Stimulated activated CD8-positive, alpha-beta memory T cell treated with anti-CD3 and anti-CD28 coated beads, Interleukin-7, amount 100 ng/mL, for 1 hour (primary cell): ENCODE data around the gene FHIT.

Source experiments
- DNase-seq, 2 donors: peaks; one replicate each; pipeline ENCODE4 v3.0.0-alpha.2; 2020; ENCODE audit warnings: low read depth in 2 of 2

The FHIT gene

DNA sequence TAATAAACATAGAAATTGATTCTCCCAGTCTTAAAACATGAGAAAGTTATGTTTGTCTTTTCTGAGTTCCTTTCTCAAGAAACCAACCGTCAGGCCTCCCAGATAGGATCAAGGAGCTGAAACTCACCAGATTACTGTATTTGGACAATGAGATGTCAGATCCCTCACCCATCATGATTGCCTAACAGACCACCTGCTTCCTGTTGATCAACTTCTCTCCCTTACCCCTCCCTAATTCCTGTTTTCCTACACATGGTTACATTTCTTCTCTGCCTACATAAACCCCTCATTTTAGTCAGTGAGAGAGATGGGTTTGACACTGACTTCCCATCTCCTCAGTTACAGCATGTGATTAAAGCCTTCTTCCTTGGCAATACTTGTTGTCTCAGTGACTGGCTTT, 917.5 kb downstream of the FHIT start:
- DNase-seq = no peak

DNA sequence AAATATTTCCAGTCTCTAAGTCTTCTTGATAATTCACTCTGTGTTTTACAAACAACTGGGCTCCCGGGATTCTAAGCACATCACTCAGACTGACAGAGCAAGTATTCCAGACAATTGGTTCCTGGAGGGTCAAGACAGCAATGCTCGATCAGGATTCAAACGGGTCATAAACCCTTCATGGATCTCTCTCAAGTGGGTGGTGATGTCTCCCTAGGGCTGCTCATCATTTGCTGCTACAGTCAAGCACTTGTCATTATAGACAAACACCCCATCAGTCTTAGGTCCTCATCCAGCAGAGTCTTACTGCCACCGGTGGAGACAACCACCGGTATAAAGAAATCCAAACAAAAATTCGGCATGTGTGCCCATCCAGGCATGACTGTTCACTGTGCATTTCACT, 921.1 kb downstream of the FHIT start:
- DNase-seq = no peak

DNA sequence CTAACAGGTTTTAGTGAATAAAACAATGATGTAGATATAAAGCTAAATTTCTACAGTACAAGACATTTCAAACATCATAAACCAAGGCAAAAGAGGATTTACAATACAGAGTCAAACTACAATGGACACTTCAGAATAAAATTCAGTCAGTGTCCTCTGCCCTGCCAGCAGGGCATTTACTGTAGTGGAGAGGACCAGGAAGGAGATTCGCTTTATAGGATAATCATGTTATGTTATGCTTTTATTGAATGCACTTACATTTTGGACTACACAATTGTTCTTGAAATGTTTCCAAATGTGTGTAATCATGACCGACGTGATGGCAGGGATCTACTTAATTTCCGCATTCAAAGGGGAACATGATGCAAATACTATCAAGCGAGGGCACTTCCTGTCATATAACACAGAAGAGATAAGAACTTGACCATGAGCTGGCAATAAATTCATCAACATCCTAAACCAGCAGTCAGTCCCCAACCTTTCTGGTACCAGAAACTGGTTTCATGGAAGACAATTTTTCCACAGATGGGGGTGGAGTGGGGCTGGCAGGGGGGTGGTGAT, 925.6 kb downstream of the FHIT start:
- DNase-seq = no peak

DNA sequence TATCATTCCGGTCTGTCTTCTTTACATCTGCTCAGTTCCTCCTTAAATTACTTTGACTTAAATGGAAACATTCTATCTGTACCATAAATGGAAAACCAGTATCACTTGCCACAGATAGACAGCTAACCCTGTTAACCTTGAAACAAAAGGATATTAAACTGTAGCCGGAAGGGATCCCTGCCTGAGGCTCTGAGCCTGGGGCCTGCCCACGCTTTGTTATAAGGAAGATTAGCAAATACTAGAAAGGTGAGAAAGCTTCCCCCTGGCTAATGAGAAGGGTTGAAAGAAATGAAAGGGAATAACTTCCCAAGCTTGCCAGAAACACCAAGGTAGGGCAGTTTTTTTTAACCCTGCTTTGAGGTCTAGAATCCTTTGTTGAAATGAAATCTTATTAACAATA, 927.6 kb downstream of the FHIT start:
- no peak for DNase-seq

DNA sequence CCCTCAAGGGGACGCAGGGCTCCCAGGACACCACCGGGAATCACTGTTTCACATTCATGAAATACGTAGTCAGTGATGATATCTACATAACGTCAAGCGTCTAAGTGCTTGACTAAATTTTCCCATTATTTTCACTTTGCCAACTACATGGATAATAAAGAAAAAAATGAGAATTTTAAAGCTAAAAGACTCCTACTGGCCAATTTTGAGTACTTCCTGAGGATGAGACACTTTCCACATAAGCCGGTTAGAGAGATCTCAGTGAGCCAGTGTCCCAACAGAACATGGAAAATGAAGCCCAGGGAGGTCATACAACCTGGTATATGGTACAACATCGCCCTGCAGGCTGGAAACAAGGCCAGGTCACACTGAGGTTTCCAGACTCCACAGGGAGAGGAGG, 928.1 kb downstream of the FHIT start:
- DNase-seq = no peak

DNA sequence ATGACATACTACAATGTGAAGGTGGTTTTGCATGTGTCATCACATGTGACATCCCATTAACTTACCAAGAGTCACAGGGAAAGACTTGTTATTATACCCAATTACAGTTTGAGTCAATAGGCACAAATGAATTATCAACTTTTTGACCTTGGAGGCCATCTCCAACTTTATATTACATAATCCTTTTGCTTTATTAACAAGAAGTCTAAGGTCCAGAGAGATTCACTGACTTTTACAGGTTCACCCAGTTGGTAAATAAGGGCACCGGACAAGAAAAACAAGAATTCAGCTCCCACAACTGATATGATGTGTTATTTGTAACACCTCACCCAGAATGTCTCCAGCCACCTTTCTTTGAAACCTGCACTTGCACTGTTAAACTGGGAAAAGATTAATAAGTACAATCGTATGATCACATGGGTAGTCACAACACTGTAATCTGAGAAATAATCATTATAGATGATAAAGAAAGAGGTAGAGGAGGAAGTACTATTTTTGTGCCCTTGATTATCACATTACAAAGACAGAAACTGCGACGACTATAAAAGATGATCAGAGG, 928.9 kb downstream of the FHIT start:
- DNase-seq = no peak

DNA sequence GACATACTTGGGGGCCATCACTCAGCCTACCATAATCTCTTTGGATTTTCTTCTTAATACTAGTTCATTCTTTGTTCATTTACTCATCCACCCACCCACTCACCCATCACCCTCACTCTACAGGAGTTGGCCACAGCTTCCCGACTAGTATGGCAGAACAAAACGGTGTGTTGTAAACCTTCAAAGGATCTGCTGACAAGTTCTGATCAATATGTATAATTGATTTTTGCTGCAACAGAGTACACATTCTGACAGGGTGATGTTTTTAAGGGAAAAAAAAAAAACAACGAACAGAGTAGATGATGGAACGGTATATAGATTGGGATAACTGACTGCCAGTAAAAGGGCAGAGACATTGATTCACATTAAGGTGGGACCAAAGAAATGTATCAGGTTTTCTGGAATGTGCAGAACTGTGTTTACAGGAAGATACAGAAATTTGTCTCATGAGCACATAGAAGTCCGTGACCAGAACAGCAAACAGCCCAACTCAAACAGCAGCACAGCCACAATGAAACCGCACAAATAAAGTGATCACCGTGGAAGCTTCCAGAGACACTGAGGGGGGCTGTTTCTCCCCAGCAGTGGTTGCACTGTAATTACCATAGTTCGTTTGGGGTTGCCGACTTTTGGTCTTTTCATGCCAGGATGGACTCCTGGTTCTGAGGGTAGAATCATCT, 931.9 kb downstream of the FHIT start:
- no peak for DNase-seq

DNA sequence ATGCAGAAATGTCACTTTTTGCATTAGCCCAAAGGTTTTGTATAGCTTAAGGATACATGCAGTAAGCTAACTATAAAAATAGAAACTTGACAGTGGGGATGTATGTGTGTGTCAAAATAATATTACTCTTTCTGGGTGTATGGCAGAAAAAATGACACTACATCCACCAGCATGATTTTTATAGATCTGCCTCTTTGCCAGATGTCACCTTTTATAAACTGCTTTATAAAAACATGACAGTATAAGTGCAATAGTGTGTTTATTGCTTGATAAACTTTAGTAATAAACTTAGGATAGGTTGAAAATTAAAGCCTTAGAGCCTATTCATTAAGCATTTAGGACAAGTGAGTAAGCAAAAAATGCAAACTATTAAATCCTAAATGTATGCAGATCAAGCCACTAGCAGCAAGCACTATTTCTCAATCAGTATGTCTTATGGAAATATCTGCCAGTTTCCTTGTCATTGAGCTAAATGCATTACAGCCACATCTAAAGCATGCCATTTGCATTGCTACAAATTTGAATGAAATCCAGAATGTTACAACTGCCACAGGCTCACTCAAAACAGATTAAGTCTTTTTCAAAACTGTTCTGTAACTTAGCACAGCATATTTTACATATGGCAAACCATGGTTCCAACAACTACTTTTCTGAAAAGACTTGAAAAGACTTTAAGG, 935.0 kb downstream of the FHIT start:
- DNase-seq = no peak

DNA sequence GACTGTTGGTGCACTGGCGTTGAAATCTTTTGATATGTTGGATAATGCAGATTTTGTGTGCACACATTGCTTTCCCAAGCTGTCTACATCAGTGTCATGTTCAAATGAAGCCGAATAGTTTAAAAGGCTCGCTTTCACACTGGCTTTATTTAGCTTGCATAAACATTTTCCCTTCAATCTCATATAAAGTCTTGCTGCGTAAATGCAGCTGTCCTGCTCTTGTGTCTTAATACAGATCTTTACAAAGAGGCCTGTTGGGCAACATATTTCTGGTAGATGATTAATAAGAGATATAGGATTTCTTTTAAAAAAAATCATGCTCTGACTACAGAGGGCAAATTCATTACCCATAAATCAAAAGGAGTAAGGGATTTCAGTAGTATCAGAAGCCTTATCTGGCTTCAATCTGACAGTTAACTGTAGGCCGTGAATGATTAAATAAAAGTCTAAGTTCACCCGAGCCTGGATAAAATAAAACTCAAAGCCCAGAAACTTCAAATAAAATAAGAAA, 937.2 kb downstream of the FHIT start:
- no peak for DNase-seq

DNA sequence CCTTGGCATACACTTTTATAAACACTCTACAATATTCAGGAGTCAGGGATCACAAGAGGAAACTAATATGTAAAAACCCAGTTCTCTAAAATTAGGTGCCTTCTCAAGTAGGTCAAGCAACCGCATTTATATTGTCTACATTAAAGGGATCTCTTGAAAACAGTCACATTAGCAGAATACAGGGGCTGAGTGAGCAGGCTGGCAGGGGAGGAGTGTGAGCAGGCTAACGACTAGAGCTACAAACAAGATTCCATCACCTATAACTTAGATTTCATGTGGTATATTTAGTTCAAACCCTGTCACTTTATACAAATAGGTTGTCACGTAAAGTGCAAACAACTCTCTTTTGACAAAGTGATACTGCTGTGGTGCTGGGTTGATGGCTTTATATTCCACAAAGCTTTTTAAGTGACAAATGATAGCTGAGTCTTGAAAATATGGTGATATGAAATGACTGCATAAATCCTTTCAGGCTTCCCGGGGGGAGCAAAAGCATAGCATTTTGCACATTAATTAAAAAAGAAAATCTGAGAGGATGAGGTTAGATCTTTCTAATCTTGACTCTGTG, 937.9 kb downstream of the FHIT start:
- no peak for DNase-seq

DNA sequence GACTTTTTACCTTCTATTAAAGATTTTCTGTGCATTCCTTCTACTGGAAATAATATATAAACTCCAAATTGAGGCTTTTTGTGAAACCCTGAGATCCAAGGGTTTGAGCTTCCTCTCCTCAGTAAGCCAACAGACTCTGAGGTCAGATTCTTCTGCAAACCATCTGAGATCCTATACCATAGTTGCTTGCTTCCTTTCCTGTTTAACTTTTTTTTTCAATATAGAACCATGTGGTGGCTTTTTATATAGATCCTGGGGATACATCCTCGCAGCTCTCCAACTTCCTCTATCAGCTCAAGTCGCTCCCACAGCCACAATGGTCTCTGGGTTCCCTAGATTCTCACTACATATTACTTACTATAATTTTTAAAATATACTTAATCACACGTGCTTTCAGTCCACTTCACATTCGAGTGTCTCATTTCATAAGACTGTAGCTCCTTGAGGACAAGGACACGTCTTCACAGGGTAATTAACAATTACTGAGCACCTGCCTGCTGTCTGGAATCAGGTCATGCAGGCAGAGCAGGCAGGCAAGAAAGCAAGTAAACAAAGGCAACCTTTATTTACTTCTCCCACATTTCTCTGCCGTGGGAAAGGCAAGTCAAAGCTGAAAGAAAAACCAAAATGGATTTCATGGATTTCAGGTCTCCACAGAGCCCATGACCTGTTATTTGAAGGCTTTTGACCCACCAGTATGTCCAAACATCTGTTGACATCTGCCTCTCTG, 941.5 kb downstream of the FHIT start:
- no peak for DNase-seq

DNA sequence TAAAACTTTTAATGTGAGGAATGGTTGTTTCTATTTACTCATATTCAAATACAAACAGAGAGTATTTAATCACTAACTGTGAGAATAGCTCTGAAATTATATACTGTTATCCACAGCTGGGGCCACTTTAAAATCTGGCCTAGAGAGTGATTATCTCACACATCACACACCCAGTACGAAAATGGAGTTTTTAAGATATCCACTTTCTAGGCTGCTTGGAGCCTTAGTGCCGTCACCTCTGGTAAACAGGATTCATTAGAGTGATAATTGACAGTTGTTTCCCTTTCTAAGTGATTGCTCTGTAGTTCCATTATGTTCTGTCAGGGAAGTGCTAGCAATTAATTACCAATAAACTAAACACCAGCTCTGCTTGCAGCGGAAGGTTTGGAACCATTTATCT, 942.4 kb downstream of the FHIT start:
- no peak for DNase-seq

DNA sequence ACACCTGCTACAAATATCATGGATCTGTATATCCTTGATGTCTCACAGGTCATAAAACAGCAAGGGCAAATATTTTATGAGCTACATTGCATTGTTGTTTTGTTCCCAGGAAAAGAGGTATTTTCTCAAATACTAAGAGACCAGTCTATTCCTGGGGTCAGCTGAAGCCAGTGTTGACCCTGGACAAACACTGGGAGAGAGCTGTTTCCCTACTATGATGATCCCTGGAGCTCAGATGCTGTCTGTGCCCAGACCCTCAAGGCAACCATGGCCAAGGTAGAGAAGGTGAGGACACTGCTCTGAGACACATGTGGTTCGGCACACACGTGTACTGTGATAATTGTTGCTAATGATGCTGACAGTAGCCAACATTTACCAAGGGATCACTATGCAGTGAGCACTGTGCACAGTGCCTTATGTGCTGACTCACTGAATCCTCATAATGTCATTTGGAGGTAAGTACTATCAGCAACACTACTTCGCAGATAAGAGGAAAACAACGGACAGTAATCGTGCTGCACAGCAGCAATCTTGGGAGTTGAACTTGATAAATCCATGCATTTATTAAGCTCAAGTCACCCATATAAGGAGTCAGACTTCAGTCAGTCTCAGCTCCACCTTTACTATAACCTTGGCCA, 943.6 kb downstream of the FHIT start:
- no peak for DNase-seq

DNA sequence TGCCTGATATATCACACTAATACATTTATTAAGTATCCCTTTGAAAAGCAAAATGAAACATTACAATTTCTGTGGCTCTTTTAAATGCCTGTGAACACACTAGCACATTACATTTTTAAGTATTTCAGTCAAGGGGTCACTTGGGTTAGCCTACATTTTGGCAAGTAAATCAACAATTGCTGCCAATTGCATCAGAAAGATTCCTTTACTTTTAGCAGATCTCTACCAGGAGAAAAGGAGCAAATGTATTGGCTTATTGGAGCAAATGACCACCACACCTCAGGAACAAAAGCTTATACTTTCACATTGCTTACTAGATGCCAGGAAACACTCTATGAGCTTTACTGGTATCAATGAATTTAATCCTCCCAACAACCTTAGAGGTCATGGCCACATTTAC, 947.1 kb downstream of the FHIT start:
- no peak for DNase-seq

DNA sequence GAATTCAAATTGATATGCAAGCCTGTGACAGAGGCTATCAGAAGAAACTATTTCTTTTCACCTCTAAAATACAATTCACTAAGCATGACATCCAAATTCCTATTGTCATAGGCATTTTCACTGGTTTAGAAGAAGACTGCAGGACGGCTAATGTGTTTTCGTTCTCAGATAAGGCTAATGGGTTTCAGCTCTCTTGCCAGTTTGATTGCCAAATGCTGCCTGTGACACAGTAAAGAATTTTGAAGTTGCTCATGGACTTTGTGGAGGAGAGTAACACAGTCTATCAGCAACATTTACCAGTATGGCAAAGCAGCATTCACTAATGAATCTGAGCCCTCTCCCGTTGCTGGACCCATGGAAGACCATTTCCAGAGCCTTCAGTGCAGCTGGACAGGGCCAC, 948.1 kb downstream of the FHIT start:
- no peak for DNase-seq

DNA sequence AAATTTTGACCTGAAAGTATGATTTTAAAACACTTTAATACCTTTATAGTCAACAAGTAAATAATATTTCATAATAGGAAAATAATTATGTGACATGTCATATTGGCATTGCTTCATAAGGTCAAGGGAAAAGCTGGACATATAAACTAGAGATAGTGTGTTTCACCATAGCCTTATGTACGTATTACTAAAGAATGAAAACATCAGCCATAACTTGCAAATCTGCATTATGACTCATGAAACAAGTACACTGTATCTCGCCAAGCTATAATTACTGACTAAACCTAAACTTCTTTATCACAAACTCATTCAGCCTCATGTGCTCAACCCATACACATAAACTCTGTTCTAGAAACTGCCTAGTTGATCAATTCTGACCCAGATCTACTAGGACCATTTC, 950.1 kb downstream of the FHIT start:
- DNase-seq = no peak

DNA sequence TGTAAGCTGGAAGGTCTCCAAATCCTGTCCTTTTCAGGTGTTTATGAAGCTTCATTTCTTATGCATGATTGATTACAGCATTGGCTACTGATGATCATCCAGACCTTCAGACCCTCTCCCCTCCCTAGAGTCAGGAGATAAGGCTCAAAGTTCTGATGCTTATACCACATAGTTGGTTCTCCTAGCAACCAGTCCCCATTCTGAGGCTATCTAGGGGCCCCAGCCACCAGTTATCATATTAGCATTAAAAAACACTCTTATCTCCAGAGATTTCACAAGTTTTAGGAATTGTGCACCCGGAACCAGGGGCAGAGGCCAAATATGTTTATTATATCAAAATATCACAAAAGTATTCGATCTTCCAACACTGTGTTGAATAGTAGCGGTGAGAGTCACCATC, 953.1 kb downstream of the FHIT start:
- DNase-seq = no peak

DNA sequence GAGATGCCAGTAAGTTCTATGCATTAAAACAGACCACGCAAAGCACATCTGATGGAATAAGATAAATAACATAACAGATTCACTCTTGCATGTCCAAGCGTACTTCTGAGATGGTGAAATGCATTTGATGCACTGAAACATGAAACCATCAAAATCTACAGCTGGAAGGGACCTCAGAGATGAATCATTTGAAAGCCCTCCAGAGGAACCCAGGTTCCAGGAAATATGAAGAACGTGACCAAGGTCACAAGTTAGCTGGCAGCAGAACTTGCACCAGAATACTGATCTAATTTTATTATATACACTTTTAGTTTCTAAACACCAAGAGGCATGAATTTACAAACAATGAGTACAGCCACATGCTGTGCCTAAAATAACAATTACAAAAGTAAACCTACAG, 957.1 kb downstream of the FHIT start:
- DNase-seq = no peak

DNA sequence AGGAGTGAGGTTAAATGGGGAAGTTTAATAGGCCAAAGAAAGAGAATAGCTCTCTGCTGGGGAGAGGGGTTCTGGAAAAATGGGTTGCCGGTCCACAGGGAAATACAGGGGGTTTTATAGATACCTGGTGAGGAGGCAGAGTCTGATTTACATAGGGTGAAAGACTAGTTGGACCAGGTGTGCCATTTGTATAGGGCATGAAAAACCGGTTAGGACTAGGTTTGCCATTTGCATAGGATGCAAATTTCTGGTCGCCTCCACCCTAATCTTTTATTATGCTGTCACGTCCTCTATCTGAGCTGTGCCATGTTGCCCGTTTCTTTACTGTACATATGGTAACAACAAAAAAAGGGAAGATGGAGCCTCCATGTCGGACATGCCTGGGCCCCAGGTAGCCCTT, 960.1 kb downstream of the FHIT start:
- no peak for DNase-seq

DNA sequence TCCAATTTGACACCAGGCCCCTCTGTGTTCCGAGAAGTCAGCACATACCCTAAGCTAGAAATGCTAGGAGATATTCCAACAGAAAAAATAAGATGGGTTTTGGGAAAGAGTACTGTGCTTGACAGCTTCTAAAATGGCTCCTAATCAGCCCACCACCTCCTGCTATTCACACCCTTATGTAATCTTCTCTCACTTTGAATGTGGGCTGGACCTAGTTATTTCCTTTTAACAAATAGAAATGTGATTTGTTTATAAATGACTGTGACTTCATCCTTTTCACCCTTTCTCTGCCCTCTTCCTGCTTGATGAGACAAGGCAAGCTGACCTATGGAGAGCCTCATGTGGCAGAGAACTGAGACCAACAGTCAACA, 961.1 kb downstream of the FHIT start:
- DNase-seq = no peak

DNA sequence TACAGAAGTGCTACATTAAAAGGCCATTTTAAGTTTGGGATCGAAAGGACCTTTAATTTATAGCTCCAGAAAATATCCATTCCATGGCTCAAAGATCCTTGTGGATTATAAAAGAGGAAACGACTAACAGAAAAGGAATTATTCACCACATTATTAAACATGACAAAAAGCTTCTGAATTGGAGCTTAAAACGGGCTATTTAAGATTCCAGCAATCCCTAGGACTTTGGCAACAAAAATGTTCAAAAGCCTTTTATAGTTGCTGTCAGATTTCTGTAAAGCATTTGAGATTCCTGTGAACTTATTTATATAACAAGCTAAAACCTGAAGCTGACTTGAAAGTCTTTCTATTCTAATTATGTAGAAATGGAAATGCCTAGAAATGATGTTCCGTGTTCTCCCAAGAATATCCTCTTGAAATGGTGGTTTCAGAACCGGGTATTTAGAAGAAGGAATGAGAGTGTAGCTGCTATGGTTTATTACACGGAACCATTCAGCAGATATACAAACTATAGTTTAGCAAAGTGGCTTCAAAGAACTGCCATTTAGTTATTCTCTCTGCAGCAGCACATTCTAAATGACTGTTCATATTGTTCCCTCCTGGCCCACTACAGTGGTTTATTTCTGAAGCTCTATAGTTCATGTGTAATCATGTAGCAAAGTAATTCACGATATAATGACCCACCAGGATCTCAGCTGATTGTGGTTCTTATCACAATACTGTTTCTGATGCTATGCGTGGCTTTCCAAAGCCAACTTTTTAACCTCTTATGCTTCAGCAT, 961.7 kb downstream of the FHIT start:
- no peak for DNase-seq
